PC-3 (cell line): ENCODE results near the gene IQCB1.

Experiments used
- EZH2 ChIP-seq: fragments of 300-600 bp; sonication (generic); IDR thresholded peaks from one replicate; pipeline ENCODE4 v1.6.1; 2017; ENCODE audit warnings: antibody characterized with exemption, mild to moderate bottlenecking, low read length; ENCODE audit not compliant: unreplicated experiment
- TF ChIP-seq, protein P1 (sequence below): fragments of 300-600 bp; sonication (generic); conservative IDR thresholded peaks from 2 replicates; pipeline ENCODE4 v1.5.1; 2017; ENCODE audit warnings: antibody characterized with exemption, low read depth, mild to moderate bottlenecking, low read length

DNA sequence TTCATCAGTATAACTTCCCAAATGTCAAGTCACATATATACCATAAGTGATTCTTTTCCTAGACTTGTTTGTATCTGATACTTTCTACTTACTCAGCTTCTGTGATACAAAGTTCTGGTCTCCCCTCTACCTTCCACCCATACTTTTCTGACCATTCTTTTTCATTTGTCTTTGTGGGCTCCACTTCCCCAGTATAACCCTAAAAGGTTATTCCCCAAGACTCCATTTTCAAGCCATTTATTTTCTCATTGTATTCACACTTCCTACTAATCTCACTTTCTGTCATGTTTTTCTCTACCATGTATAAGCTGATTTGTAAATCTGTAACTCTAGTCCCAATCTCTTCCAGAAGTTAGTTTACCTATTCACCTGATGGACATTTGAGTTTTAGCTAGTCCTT is 34.0 kb downstream of the IQCB1 start:
- TF ChIP-seq, protein P1, sequence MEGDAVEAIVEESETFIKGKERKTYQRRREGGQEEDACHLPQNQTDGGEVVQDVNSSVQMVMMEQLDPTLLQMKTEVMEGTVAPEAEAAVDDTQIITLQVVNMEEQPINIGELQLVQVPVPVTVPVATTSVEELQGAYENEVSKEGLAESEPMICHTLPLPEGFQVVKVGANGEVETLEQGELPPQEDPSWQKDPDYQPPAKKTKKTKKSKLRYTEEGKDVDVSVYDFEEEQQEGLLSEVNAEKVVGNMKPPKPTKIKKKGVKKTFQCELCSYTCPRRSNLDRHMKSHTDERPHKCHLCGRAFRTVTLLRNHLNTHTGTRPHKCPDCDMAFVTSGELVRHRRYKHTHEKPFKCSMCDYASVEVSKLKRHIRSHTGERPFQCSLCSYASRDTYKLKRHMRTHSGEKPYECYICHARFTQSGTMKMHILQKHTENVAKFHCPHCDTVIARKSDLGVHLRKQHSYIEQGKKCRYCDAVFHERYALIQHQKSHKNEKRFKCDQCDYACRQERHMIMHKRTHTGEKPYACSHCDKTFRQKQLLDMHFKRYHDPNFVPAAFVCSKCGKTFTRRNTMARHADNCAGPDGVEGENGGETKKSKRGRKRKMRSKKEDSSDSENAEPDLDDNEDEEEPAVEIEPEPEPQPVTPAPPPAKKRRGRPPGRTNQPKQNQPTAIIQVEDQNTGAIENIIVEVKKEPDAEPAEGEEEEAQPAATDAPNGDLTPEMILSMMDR: no peak
- TF ChIP-seq EZH2: no peak
